HG03139 (cell line): Measurements from ENCODE around the gene CDH13.

ENCODE experiments used
- ATAC-seq: cut with Tn5 transposase; IDR thresholded peaks from one replicate; pipeline ENCODE4 v1.9.1; 2021; ENCODE audit not compliant: unreplicated experiment

The CDH13 gene

DNA sequence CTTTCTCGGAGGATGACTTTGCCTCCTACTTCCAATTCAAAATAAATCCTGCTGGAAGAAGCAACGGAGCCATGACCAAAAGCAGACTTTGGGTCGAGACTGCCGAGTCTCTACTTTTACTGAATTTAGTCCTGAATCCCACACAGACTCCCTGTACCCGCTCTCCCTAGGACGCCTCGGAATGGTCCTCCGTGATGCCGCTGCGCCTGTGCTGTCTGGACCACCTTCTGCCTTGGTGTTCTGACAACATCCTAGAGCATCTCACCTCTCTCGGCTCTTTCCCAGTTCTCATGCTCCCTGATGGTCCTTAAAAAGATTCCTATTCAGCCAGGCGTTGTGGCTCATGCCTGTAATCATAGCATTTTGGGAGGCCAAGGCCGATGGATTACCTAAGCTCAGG is 999.9 kb downstream of the CDH13 start:
- ATAC-seq: no peak

DNA sequence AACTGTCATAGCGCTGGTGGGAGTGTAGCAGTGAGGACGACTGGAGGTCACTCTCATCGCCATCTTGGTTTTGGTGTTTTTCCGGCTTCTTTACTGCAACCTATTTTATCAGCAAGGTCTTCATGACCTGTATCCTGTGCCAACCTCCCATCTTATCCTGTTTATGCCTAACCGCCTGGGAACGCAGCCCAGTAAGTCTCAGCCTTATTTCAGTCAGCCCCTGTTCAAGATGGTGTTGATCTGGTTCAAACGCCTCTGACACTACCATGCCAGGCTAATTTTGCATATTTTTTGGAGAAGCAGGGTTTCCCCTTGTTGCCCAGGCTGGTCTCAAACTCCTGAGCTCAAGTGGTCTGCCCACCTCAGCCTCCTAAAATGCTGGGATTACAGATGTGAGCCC is 1001.2 kb downstream of the CDH13 start:
- ATAC-seq: no peak

DNA sequence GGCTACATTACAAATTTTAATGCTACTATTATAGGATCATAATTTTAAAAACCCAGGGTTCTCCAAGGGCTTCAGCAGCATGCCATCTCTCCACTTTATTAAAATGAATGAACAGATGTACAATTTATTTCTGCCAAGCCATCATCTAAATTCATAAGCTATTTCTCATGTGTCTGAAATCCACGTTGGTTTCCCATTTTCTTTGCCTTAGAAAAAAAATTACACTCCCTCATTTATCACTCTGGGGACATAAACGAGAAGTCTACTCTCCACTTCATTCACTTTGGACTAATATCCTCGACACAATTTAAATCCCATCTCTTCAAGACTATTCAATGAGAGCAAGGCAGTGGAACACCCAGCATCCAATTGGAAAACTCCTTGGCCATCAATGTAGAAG is 1002.7 kb downstream of the CDH13 start:
- ATAC-seq: no peak

DNA sequence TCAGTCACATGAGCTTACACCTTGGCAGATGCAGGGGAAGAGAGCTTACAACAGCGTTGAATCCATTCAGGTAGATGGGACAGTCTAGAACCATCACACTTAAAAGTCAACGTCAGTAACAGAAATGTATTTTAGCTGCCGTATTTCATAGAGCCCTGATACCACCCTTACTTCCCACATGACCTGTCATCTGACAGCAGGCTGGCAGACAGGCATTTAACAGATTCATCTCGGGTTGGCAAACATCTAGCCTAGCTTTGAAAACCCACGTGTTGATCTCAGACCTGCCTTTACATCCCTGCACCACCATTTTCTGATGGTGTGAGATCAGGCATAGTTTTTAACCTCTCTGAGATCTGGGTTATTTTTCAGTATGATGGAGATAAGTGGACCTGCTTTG is 1003.1 kb downstream of the CDH13 start:
- ATAC-seq: no peak

DNA sequence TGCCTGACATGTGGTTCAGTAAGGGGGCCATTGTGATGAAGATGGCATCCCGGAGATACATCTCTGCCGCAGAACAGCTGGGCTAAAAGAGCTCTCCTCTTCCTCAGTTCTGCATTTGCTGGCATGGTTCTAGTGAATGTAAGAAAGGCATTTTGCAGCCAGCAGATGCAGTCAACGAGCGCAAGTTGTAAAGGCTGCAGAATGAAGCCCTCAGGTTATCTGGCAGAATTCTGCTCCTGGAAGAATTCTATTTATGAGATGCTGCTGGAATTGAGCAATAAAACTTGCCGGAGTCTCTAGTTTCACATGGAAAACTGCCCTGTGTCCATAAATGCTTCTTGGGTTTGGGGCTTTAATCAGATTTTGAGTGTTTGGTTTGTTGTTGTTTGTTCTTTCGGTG is 1004.2 kb downstream of the CDH13 start:
- ATAC-seq: no peak

DNA sequence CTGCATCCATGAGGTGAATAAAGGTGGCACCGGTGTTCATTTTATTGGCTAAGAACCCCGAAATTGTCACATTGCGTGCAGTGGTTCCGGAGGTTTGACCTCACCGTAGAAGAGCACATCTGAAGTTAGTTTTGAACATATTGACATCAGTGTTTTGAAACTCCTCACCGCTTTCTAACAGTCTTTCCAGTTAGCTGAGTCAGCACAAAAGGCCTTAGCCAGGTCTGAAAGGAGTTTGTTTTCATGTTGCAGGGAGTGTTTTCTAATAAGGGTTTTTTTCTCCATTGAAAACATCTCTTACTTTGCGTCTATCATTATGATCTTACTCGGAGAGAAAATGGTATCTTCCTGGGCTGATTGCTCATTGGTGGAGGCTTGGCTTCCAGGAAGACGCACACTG is 1006.5 kb downstream of the CDH13 start:
- no peak for ATAC-seq

DNA sequence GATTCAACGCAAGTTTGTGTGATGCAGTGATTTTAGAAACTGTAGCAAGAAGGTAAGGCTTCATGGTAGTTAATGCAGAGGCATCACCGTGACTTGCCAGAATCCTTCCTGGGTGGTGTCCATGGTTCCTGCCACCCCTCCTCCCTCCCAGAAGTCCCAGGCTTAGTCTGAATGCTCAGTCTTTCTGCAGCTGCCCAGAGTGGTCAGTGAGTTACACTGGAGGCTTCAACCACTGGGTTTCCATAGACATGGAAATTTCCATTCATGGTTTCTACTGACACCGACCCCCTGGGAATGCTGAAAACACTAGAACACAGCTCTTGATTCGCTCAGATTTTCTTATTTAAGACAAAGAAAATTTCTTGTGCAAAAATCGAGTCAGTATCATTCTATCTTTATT is 1021.6 kb downstream of the CDH13 start:
- no peak for ATAC-seq

DNA sequence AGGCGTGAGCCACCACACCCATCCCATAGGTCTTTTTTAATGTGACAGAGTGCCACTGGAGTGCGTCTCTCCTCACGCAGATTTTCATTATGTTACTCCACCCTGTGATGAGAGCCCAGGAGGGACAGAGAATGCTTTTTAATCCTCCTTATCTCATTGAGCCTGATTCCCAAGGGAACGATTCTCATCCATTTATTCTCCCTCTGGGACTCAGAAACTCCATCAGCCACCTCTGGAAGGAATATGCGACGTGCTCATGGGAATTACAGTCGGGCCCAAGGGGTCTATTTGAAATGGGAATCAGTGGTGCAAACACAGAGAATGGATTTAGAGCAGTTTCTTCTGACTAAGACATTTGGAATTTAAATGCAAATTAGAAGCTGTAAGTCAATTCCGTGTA is 1025.1 kb downstream of the CDH13 start:
- no peak for ATAC-seq

DNA sequence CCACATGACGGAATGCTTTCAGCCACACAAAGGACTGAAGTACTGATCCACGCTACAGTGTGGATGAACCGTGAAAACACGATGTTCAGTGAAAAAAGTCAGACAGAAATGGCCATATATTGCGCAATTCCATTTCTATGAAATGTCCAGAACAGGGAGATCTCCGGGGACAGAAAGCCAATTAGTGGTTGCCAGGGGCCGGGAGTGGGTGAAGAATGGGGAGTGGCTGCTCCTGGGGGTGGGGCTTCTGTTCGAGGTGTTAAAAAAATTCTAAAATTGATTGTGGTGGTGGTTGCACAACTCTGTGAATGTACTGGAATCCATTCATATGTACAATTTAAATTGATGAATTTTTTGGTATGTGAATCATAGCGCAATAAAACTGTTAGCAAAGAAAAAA is 1026.2 kb downstream of the CDH13 start:
- ATAC-seq: no peak

DNA sequence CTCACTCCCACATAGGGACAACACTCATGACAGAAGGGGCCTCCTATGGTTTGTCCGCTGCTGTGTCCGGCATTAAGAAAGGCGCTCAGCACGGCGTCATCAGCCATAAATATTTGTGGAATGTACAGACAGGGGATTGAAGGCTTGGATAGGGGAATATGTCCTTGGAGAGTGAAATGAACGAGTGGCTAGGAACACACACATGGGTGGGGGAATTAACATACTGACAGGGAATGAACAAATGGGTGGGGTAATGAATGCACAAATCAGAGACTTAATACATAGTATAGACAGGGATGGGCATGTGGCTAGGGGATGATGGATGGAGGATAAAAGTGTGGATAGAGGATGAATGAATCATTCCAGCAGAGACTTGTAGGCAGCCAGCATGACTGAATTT is 1027.0 kb downstream of the CDH13 start:
- ATAC-seq: no peak

DNA sequence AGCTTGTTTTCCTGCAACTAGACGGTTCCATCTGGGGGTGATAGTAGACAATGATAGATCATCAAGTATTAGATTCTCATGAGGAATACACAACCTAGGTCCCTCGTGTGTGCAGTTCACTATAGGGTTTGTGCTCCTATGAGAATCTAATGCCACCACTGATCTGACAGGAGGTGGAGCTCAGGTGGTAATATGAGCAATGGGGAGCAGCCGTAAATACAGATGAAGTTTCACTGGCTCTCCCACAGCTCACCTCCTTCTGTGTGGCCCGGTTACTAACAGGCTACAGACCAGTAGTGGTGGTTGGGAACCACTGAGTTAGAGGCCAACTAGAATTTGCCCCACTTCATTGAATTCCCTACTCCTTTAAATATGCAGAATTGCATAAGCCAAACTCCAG is 1033.5 kb downstream of the CDH13 start:
- ATAC-seq: no peak

DNA sequence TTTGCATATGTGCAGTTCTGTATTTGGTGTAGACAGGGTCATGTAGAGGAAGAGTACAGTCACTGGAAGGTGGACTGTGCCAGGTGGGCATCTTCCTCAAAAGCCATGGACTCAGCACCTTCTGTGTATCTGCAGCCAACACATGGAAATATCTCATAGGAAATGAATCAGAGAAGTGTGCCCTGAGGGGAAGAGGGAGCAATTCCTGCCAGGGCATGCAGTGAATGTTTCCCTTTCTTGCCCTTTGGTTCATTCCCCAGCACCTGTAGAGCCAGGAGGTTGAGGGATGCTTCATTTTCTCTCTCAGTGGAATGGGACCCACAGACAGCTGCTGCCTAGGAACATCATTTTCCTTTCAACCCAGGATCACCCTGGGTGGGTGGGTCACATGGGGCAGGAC is 1034.9 kb downstream of the CDH13 start:
- ATAC-seq: no peak

DNA sequence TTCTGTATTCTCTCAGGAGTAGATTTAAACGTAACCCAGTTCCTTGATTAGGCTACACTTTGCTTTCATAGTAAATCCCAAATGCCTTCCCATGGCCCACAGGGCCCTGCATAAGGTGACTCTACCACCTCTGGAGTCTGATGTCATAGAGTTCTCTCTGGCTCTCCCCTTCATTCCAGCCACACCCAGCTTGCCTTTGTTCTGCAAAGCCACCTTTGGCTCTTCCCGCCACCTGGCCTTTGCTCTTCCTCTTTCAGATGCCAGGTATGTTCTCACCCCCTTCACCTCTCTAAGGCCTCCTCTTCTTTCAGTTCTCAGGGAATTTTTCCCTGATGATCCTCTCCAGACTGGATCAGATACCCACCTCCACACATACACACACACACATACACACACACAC is 1039.7 kb downstream of the CDH13 start:
- no peak for ATAC-seq

DNA sequence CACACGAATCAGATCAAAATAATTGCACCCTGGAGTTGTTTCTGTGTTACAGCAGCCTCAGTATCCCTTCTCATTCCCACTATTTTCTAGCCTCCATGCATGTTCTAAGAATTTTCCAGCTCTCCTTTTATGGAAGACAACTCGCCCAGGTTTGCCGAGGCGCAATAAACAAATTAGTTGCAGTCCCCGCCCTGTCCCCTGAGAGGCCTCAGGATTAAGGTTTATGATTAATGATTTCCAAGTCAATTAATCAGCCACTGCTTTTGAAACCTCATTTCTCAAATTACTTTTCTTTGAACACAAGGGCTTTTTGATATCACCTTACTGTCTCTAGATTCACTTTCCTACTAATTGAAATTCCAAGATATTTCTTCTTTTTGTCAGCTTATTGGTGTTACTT is 1042.7 kb downstream of the CDH13 start:
- ATAC-seq: no peak

DNA sequence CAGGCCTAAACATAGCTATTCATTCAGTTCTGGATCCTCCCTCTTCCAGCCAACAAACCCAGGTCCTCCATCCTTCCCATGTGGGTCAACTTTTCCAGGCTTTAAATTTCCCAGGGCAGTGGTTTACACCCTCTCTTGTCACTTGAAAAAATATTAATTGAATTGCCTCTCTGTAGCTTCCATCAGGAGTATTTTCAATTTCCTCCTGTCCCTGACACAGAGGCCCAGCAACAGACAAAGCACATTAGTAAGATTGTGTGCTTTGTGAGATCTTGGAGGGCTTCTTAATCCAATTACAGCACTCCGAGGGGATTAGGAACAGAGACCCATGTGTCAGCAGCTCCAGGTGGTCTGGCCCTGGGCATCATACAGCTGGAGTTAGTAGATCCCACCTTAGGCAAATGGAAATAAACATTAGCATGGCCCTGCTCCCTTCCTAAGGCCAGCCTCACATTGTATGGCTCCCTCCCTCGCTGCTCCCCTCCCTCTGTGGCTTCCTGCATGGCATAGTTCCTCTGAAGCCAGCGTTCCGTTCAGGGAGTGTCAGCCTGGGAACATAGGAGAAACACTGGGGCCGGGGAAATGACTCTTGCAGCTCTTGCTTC is 1048.3 kb downstream of the CDH13 start:
- ATAC-seq: no peak

DNA sequence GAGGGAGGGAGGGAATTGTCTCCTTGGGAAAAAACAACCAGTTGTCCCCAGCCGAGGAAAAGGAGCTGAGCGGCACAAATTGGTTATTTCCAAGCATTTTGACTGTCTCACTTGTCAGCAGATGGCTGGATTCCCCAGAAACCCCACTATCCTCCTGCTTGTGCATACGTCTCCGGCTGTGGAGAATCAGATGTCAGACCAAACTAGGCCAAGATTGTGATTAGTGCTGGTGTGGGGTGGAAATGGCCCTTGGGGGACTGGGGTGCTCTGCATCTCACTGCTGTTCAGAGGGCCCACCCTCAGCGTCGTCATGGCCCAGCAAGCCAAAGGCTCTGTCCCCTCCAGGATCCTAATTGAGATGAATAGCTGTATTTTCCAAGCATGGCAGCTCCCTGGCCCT is 1049.3 kb downstream of the CDH13 start:
- ATAC-seq: no peak

DNA sequence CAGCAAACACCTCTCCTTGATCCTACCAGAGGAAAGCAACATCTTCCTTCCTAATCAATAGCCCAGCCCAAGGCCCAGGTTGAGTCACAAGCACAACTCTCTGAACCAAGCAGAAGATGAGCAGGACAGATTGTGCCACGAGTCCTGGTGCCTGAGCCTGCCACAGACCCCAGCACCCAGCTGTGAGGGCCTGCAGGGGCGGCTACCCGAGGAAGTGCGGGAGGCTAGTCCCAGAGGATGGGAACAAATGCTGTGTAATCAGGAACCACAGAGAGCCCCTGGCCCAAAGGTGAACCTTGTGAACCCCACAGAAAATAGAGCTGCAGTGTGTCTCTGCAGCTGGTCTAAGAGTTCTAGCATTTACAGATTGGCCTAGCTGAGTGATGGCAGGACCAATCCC is 1054.2 kb downstream of the CDH13 start:
- no peak for ATAC-seq

DNA sequence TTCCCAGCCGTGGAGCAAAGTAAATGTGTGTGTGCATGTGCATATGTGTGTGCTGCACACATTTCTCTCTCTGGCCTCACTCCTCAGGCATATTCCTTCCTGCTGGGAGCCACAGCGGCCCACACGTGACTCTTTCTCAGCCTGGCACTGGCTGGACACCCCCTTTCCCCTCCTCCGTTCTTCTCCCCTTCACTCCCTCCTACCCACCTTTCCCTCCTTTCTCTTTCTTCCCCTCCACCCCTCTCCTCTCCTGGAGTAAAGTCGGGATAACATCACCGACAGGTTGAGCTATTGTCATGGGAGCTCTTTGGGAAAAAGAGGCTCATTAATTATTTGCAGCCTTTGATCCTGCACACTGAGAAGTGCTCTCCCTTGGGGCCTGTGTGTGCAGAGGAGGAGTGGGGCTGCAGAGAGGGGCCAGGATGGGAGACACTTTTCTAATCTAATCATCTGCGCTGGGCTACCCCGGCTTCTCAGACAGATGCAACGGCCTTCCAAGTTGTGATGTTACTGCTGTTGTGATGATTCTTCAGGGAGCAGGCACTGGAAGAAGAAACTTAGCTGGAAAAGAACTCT is 1054.7 kb downstream of the CDH13 start:
- ATAC-seq: no peak

DNA sequence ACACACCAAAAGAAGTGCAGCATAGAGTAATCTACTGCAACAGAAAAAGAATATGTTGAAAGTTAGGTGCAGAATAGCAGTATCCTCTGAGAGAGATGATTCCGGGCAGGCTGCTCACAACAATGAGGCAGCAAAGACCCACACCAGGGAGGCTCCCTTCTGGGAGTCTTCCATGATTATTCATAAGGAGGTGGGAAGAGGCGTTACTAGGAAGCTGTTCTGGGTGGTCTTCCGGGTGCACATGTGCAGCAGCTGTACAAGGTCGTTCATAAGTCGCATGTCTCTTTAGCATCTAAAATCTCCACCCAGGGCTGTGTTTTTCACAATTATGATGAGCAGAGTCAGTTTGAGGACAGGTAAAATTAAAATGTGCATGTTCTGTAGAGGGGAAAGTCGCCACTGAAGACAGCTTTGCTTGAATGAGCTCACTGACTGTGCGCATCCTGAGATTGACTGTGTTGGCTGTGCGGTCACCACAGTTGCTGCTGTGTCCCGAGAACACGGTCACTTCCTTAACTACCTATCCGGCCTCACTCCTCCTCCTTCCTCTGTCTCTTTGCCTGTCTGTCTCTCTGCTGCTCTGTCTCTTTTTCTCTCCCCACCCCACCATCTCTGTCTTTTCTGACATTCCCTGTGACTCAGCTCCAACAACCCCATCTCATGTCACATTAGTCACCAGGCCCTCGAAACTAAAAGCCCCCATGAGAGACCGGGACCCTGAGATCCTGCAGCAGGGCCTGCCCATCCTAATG is 1055.5 kb downstream of the CDH13 start:
- no peak for ATAC-seq

DNA sequence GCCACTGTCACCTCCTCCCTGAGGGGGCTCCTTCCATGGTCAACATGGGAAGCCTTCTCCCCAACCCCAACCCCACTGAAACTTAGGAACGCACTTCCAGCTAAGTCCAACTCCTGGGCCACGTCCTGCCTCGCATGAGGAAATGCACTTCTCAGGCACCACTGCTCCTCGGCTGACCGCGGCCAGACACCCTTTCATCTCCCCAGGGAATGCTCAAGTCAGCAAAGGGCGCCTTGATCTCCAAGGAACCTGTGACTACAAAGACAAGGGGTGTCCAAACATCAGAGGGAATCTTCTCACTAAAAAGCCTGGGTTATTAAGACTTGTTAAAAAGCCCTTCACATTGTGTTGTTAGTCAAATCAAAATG is 1056.1 kb downstream of the CDH13 start:
- no peak for ATAC-seq

DNA sequence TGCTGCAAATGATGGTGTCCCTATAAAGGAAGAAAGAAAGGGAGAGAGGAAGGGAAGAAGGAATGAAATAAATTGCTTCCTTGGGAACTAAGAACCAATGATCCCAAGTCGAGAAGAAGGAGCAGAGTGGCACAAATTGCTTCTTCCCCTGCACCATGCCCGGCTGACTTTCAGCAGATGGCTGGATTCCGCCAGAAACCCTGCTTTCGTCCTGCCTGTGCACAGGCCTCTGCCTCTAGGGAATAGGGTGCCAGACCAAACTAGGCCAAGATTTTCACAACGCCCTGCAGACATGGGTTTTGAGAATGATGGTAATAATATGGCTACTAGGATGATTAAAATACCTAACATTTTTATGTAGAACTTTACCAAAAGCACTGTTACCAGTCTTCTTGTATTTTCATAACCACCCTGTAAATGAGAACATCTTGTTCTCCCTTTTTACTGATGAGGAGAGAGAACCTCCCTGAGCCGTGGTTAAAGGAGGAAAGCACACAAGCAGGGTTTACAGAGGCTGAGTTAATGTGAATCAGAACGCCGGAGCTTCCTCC is 1058.9 kb downstream of the CDH13 start:
- no peak for ATAC-seq

DNA sequence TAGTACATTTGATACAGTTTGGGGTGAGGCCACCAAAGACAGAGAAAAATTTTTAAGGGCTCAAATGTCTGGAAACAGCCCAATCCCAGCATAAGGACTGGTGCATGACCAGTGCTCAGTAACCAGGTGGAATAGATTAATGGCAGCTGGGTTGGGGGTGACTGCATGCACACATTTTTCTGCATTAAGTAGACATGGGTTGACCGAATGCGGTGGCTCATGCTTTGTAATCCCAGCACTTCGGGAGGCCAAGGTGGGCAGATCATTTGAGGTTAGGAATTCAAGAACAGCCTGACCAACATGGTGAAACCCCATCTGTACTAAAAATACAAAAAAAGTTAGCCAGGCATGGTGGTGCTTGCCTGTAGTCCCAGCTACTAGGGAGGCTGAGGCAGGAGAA is 1060.0 kb downstream of the CDH13 start:
- ATAC-seq: no peak
